Peyer's patch (tissue), 4 donors: ENCODE results near the gene NDST1. TPM values are rescaled to one million over a fixed set of nuclear protein-coding genes. Genes with fewer than 3 reads are reported as not detected.

Source experiments
- DNase-seq, 3 donors: peaks; one replicate each; pipeline ENCODE4 v3.0.0-alpha.2; 2017 to 2019
- H3K27ac ChIP-seq, 4 donors: fragments of 200-600 bp; sonication (generic); one replicate each; pipeline ENCODE4 v1.5.1; 2016 to 2019
- H3K27me3 ChIP-seq, 2 donors: fragments of 200-600 bp; sonication (generic); one replicate each; pipeline ENCODE4 v1.5.1; 2019
- H3K36me3 ChIP-seq, 3 donors: fragments of 200-600 bp; sonication (generic); one replicate each; pipeline ENCODE4 v1.5.1; 2016 to 2019
- H3K4me1 ChIP-seq, 4 donors: fragments of 200-600 bp; sonication (generic); one replicate each; pipeline ENCODE4 v1.5.1; 2016 to 2019
- H3K4me3 ChIP-seq, 4 donors: fragments of 200-600 bp; sonication (generic); 1 replicate in 3 of 4; 2 replicates in 1 of 4; pipeline ENCODE4 v1.5.1; 2016 to 2019; ENCODE audit warnings: mild to moderate bottlenecking in 1 of 4
- H3K9me3 ChIP-seq, 4 donors: fragments of 200-600 bp; sonication (generic); one replicate each; pipeline ENCODE4 v1.5.1; 2016 to 2019; ENCODE audit warnings: mild to moderate bottlenecking in 1 of 4
- POLR2A ChIP-seq, 2 donors: fragments of 450-650 bp; IDR thresholded peaks; one replicate each; pipeline ENCODE4 v1.5.1; 2017; ENCODE audit warnings: antibody characterized with exemption in 2 of 2, mild to moderate bottlenecking in 2 of 2, moderate library complexity in 2 of 2
- total RNA-seq, 4 donors: library from RNA; depleted of rRNA; stranded (reverse); fragments of >200 nt; gene quantifications; one replicate each; pipeline ENCODE4 v1.1.0, GENCODE V29; 2016
- TF ChIP-seq, protein P1 (sequence below), 6 experiments: fragments of 450-650 bp in 4 of 6; fragments of 200-600 bp in 2 of 6; sonication (generic) in 1 of 6; IDR thresholded peaks; one replicate each; pipeline ENCODE4 v1.5.1; 2017 to 2019; ENCODE audit warnings: antibody characterized with exemption in 6 of 6, mild to moderate bottlenecking in 3 of 6, moderate library complexity in 1 of 6

NDST1 gene
- total RNA-seq, 4 donors from 2014 or later = 80.9 to 168 (median 118) TPM

DNA sequence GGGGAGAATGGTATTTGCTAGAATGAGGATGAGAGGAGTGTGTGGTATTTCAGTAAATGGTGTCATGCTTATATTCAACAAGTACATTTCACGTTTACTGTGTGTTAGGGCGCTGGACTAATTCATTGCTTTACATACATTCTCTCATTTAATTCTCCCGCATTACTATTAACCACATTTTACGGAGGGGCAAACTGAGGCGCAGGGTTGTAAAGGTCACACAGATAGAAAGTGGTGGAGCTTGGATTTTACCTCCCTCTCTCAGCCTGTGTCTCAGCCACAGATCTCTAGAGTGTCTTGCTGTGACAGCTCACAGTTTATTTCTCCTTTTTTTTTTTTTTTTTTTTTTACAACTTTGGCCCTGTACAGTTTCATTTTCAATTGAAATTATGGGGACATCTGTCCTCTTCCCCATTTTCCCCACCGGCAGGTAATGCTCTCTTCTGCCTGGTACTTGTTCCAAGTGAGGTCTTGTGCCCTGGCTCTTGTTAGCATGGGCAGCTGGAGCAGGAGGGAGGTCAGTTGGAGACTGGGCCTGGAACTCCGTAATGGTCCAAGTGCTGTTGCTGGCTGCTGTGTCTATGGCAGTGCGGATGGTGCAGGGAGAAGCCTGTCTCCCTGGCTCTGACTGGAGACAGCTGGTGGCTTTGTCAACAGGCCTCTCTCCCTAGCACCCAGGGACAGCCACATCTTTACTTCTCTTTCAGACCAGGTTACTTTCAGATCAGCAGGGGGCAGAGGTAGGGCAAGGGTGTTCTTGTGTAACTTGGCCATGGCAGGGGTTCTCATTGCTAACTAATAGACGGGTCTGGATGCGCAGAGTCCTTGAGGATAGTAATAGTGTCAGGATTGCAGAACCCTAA is 20.5 kb upstream of the NDST1 start:
- peaks cover 8 to 63% (median 30%) of the 10 kb centered on the region in 4 donors for H3K4me1 ChIP-seq
- no peak for TF ChIP-seq POLR2A (IDR thresholded peaks at IDR 0.05)
- TF ChIP-seq, protein P1, sequence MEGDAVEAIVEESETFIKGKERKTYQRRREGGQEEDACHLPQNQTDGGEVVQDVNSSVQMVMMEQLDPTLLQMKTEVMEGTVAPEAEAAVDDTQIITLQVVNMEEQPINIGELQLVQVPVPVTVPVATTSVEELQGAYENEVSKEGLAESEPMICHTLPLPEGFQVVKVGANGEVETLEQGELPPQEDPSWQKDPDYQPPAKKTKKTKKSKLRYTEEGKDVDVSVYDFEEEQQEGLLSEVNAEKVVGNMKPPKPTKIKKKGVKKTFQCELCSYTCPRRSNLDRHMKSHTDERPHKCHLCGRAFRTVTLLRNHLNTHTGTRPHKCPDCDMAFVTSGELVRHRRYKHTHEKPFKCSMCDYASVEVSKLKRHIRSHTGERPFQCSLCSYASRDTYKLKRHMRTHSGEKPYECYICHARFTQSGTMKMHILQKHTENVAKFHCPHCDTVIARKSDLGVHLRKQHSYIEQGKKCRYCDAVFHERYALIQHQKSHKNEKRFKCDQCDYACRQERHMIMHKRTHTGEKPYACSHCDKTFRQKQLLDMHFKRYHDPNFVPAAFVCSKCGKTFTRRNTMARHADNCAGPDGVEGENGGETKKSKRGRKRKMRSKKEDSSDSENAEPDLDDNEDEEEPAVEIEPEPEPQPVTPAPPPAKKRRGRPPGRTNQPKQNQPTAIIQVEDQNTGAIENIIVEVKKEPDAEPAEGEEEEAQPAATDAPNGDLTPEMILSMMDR (IDR thresholded peaks at IDR 0.05) = peak in 3 of 6 experiments; percentile 27 to 49 (median 40)
- H3K27me3 ChIP-seq = no peaks in the 10 kb centered on the region
- H3K4me3 ChIP-seq = peak overlapping the region; percentile 66 to 99 (median 94)
- DNase-seq = peak in 2 of 3 donors; percentile 40 to 66
- H3K9me3 ChIP-seq = no peaks in the 10 kb centered on the region
- H3K27ac ChIP-seq = peak overlapping the region; percentile 85 to 98 (median 94)
- H3K36me3 ChIP-seq = no peaks in the 10 kb centered on the region

DNA sequence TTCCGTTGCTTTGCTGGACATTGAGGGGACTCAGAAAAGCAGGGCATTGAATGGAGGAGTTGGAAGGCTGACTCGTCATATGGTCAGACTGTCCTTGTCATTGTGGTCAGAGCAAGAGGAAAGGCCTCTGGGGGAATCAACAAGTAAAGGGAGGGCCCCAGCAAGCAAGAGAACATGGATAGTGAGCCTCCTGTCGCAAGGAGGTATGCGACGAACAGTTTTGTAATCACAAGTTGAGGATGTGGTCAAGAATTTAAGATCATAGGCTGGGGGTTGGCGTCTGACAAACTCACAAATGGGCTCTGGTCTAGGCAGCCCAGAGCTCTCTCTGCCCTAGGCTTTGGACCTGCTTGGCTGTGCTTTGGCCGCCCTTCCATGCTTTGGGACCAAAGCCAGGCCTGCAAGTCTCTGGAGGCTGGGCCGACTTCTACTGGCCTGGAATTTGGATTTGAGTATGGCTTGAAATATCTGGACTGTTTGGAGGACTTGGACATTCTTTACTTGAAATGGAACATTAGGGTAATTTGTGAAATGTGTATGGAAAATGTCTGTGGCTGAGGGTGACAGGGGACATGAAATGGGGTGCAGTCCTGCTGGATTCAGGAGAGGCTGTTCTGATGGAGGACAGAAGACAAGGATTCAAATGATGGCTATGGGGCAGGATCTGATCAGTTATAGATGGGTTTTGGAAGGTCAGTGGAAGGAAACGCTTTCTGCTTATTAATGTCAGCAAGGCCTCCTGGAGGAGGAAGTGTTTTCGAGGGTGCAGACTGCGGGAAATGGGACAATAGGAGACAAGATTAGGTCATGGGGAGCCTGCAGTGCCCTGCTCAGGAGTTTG is 19.2 kb upstream of the NDST1 start:
- peak overlapping the region; percentile 85 to 98 (median 94) for H3K27ac ChIP-seq
- H3K9me3 ChIP-seq = no peaks in the 10 kb centered on the region
- H3K4me3 ChIP-seq = no peak overlapping the region
- no peaks in the 10 kb centered on the region for H3K27me3 ChIP-seq
- H3K4me1 ChIP-seq = peaks cover 8 to 68% (median 30%) of the 10 kb centered on the region in 4 donors
- H3K36me3 ChIP-seq = peaks cover 0 to 4% (median 0%) of the 10 kb centered on the region in 3 donors
- DNase-seq = peak in 1 of 3 donors; percentile 63
- no peak for TF ChIP-seq POLR2A (IDR thresholded peaks at IDR 0.05)
- TF ChIP-seq, protein P1 (IDR thresholded peaks at IDR 0.05) = no peak

DNA sequence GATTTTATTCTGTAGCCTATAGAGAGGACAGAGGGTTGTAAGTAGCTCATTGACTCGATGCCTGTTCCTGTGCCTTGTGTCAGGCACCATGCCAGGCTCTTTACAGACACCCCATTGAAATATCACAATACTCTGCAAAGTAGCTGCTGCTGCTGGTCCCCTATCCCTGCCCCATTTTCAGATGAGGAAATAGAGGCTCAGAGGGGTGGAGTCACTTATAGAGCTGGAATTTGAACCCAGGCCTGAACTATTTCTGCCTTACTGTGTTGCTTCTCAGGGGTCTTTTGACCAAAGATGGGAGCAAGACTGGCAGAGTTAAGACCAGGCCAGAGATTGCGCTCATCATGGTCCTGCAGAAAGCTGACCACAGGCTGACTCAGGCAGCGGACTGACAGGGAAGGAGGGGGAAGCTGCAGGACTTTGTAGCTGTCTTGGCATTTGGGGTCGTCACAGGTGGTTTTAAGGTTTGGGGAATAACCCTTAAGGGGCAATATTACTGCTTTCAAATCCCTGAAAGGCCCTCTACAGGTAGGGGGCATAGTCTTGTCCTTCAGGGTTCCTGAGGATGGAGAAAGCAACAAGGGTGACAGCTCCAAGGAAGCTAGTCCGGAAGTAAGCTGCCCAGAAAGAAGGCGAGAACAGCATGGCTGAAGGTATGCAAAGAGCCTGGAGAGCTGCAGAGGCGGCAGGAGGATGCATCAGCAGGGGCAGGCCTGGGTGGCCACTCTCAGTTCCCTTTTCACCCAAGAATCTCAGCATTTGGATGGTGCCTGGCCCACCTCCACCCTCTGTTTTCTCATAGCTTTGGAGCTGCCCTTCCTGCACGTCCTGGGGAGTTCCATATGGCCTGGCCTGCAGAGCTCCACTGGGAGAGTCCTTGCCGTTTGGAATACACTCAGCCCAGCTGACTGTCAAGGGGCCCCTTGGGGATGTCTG is 18.3 kb upstream of the NDST1 start:
- Histone ChIP-seq H3K4me3 (no peak overlapping the region), H3K4me1 (peaks cover 8 to 68% (median 30%) of the 10 kb centered on the region in 4 donors), H3K9me3 (no peaks in the 10 kb centered on the region), H3K27ac (peak overlapping the region; percentile 85 to 98 (median 94)), H3K36me3 (peaks cover 0 to 5% (median 0%) of the 10 kb centered on the region in 3 donors), H3K27me3 (no peaks in the 10 kb centered on the region)
- DNase-seq = peak in 2 of 3 donors; percentile 78 to 79
- no peak for TF ChIP-seq POLR2A (IDR thresholded peaks at IDR 0.05)
- TF ChIP-seq, protein P1 (IDR thresholded peaks at IDR 0.05) = no peak

DNA sequence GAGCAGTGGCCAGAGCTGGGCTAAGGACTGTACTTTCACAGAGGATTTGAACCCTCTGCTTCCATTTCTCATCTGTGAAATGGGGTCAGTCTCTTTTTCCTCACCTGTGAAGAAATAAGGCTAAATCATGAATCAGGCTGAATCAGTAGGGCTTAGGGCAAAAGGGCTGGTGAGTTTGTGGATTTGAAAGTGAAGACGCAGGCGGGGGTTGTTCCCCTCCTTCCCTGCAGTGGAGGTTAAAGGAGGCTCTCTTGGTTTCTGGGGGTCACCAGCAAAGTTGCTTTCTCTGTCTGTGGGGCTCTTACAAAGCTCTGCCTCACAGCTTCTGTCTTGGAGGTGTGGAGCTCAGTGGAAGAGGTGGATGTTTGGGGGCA is 17.6 kb upstream of the NDST1 start:
- no peak overlapping the region for H3K4me3 ChIP-seq
- no peaks in the 10 kb centered on the region for H3K9me3 ChIP-seq
- no peaks in the 10 kb centered on the region for H3K27me3 ChIP-seq
- H3K27ac ChIP-seq = peak overlapping the region; percentile 85 to 98 (median 94)
- no peak for DNase-seq
- peaks cover 8 to 66% (median 30%) of the 10 kb centered on the region in 4 donors for H3K4me1 ChIP-seq
- no peak for TF ChIP-seq POLR2A (IDR thresholded peaks at IDR 0.05)
- TF ChIP-seq, protein P1 (IDR thresholded peaks at IDR 0.05) = no peak
- peaks cover 0 to 10% (median 0%) of the 10 kb centered on the region in 3 donors for H3K36me3 ChIP-seq
